CD4-positive, alpha-beta T cell treated with Interferon alpha-2 for 1 hour (primary cell): ENCODE measurements around the gene DPF3.

Experiments
- DNase-seq, 2 donors: peaks; one replicate each; pipeline ENCODE4 v3.0.0-alpha.2; 2020 to 2022

The DPF3 gene

GRCh38 chr14:72673179-72673578 is 220.7 kb downstream of the DPF3 start:
- DNase-seq = no peak

GRCh38 chr14:72666610-72667009 is 227.3 kb downstream of the DPF3 start:
- DNase-seq = no peak

GRCh38 chr14:72665259-72665658 is 228.6 kb downstream of the DPF3 start:
- no peak for DNase-seq

GRCh38 chr14:72664651-72665050 is 229.2 kb downstream of the DPF3 start:
- no peak for DNase-seq

- DNase-seq = no peak
Measured at GRCh38 chr14:72663956-72664650, 229.8 kb downstream of the DPF3 start.

- no peak for DNase-seq
Measured at GRCh38 chr14:72663076-72663487, 230.8 kb downstream of the DPF3 start.

GRCh38 chr14:72662214-72662613 is 231.7 kb downstream of the DPF3 start:
- DNase-seq = no peak

GRCh38 chr14:72657214-72657921 is 236.5 kb downstream of the DPF3 start:
- no peak for DNase-seq

- DNase-seq = no peak
Measured at GRCh38 chr14:72653026-72653425, 240.9 kb downstream of the DPF3 start.

GRCh38 chr14:72652179-72652578 is 241.7 kb downstream of the DPF3 start:
- no peak for DNase-seq

- DNase-seq = no peak
Measured at GRCh38 chr14:72651714-72652113, 242.2 kb downstream of the DPF3 start.

- DNase-seq = no peak
Measured at GRCh38 chr14:72651081-72651480, 242.8 kb downstream of the DPF3 start.

GRCh38 chr14:72649603-72650227 is 244.2 kb downstream of the DPF3 start:
- no peak for DNase-seq

- no peak for DNase-seq
Measured at GRCh38 chr14:72647782-72648181, 246.1 kb downstream of the DPF3 start.

- no peak for DNase-seq
Measured at GRCh38 chr14:72646861-72647528, 246.9 kb downstream of the DPF3 start.

- no peak for DNase-seq
Measured at GRCh38 chr14:72645706-72646105, 248.2 kb downstream of the DPF3 start.

GRCh38 chr14:72644758-72645489 is 249.0 kb downstream of the DPF3 start:
- no peak for DNase-seq

GRCh38 chr14:72644038-72644437 is 249.9 kb downstream of the DPF3 start:
- DNase-seq = no peak

GRCh38 chr14:72643317-72643801 is 250.5 kb downstream of the DPF3 start:
- no peak for DNase-seq

- no peak for DNase-seq
Measured at GRCh38 chr14:72640911-72641485, 252.9 kb downstream of the DPF3 start.

- no peak for DNase-seq
Measured at GRCh38 chr14:72638021-72638420, 255.9 kb downstream of the DPF3 start.

- no peak for DNase-seq
Measured at GRCh38 chr14:72636871-72637270, 257.0 kb downstream of the DPF3 start.
